NCI-H1105 (cell line): Measurements from ENCODE around the gene PHIP.
"Not testable (repeated sequence)": the region's sequence is repeated elsewhere in the genome, so short reads cannot be mapped to it uniquely, and the experiment has no call there.

Source experiments
- DNase-seq: peaks from one replicate; lab custom pipeline; 2025; lab: John Stamatoyannopoulos, UW

The PHIP gene

DNA sequence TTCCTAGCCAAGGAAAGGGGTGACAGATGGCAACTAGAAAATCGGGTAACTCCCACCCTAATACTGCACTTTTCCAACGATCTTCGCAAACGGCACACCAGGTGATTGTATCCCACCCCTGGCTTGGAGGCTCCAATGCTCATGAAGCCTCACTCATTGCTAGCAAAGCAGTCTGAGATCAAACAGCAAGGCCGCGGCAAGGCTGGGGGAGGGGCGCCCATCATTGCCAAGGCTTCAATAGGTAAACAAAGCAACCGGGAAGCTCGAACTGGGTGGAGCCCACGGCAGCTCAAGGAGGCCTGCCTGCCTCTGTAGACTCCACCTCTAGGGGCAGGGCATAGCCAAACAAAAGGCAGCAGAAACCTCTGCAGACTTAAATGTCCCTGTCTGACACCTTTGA is 156.9 kb downstream of the PHIP start:
- DNase-seq, result not testable (repeated sequence)

DNA sequence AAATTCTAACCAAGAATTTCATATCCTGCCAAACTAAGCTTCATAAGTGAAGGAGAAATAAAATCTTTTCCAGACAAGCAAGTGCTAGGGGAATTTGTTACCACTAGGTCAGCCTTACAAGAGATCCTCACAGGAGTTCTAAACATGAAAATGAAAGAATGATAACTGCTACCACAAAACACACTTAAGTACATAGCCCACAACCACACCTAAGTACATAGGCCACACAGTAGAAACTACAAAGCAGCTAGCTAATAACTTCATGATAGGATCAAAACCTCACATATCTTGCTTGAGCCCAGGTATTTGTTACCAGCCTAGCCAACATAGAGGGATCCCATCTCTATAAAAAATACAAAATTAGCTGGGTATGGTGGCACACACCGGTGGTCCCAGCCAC is 160.3 kb downstream of the PHIP start:
- DNase-seq, result no peak

DNA sequence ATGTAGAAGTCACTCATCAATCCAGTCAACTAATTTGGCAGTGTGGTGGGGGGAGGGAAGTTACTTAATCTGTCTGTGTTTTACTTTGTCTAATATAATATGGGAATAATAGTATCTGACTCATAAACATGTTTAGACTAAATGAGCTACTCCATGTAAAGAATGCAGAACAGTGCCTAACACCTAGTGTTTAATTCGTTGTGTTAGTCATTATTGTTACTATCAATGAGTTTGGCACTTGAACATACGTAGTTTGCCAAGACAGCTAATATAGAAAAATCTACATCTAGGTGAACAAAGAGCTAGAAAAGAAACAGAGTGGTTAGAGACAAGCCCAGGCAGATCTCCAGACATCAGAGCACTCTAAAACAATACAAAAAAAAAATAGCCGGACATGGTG is 161.6 kb downstream of the PHIP start:
- DNase-seq, result no peak

DNA sequence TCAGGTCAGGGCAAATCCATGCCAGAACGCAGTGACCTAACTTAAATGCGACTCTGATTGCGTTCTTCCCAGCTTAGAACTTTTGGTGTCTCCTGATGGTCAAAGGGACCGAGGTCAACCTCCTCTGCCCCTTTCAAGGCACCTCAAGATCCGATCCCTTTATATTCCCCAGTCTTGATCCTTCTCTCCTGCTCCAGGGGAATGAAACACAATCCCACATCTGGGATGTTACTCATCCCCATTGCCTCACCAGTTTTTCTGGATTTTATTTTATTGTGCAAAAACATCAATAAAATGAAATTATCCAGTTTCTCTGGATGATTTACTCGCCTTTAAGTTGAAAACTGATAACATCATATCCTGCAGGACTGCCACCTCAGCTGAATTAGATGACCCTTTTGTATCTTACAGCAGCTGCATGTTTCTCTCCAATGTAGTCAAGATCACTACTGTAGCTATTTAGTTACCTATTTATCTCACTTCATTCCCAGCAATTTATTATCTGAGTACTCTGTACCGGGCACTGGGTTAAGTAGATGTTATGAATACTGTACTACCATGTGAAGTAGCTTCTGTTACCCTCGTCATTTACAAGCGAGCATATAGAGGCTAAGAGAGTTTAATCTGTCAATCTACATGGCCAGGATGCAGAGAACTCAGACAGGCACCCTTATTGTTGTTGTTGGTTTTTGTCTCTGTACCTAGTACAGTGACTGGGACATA is 166.7 kb downstream of the PHIP start:
- DNase-seq, result no peak

DNA sequence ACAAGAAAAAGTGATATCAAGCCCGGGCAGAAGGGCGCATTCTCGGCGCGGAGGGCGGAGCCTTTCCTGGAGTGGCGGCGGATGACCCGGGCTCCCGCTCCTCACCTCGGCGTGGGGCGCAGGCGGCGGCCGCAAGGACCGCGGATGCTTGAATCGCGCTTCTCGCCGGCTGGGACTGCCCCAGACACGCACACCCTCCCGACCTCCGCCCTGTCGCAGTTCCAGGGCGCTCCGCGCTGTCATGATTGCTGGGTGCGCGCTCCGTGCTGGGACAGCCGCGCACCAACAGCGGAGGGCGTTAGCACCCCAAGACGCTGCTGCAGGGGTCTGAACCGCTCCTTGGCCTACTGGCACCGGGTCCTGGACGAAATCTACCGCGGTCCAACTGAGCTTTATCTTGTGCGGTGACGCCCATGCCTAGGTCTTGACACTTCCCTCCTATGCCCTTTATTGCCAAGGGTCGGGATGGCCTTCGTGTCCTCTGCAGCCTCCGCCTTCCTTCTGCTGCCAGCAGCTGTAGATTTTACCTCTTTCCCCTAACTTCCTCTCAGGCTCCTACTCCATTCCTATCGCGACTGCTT is 167.4 kb downstream of the PHIP start:
- peak; percentile 3 for DNase-seq

DNA sequence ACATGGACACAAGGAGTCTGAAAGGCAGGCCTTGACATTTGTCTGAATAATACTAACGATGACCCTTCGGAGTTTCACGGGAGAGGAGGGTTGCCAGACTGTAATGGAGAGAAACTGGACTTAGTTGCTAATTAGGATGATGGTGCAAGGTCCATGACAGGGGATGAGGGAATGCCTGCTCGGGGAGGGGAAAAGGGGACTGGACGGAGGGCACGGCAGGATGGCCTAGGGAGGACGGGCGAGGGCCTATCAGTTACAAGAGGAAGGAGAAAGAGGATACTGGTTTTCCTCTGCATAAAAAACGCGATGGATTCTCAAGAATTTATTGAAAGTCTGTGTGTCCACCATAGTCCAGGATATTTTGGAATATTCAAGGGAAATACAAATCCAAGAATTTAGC is 168.0 kb downstream of the PHIP start:
- no peak for DNase-seq

DNA sequence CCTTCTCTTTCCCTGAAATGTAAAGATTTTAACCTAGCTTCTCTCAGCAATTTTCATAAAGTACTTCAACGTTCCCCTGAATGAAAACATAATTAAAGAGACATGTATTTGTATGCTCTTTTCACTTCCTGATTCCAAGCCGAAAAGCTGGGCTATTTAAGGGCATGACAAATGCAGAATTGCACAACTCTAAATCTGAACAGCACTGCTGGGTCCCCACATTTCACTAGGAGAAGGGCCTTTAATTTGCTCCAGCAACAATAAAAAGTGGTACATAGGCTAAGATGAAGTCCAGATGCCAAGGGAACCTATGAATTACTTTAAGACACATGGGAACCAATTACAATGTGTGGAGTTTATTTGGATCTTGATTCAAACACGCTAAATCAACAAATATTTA is 168.7 kb downstream of the PHIP start:
- no peak for DNase-seq

DNA sequence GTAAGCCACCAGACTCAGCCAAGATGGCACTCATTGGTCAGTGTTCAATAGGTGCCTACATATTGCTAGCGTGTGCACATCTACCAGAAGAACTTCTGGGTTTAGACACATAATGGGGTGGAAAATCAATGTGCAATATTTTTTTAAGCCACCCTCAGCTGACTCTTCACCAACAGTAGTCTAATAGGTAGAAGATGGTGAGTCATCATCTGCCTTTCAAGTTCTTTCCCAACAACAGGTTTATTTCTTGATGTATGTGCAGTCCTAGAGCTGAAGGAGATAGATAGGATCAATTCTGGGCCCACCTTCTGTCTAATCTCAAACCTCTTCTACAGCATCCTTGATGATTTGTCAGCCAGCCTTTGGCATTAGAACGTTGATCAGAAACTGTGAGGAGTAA is 169.4 kb downstream of the PHIP start:
- DNase-seq, result no peak

DNA sequence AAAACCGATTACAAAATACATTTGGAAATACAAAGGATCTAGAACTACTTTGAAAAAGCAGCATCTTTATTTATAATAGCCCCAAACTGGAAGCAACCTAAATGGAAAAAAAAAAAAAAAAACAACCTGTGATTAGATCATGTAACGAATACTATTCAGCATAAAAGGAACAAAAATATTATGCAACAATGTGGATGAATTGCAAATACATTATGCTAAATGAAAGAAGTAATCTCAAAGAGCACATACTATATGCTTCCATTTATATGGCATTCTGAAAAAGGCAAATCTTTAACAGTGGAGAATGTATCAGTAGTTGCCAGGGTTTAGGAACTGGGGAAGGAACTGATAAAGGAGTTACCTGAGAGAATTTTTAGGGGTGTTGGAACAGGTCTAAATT is 181.8 kb downstream of the PHIP start:
- DNase-seq, result no peak

DNA sequence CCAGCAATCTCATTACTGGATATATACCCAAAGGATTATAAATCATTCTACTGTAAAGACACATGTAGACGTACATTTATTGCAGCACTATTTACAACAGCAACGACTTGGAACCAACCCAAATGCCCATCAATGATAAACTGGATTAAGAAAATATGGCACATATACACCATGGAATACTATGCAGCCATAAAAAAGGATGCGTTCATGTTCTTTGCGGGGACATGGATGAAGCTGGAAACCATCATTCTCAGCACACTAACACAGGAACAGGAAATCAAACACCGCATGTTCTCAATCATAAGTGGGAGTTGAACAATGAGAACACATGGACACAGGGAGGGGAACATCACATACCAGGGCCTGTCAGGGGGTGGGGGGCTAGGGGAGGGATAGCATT is 188.2 kb downstream of the PHIP start:
- not testable (repeated sequence) for DNase-seq
